Airway epithelial cell (primary cell): ENCODE results near the gene SYN1. TPM values are rescaled to one million over a fixed set of nuclear protein-coding genes. Genes with fewer than 3 reads are reported as not detected.

Experiments
- total RNA-seq: library from RNA; depleted of rRNA; stranded (reverse); fragments of >200 nt; gene quantifications from 2 replicates; pipeline ENCODE4 v1.2.3, GENCODE V29; 2015

Gene SYN1
- 0.33 and 0.63 TPM in 2 replicates for total RNA-seq

DNA sequence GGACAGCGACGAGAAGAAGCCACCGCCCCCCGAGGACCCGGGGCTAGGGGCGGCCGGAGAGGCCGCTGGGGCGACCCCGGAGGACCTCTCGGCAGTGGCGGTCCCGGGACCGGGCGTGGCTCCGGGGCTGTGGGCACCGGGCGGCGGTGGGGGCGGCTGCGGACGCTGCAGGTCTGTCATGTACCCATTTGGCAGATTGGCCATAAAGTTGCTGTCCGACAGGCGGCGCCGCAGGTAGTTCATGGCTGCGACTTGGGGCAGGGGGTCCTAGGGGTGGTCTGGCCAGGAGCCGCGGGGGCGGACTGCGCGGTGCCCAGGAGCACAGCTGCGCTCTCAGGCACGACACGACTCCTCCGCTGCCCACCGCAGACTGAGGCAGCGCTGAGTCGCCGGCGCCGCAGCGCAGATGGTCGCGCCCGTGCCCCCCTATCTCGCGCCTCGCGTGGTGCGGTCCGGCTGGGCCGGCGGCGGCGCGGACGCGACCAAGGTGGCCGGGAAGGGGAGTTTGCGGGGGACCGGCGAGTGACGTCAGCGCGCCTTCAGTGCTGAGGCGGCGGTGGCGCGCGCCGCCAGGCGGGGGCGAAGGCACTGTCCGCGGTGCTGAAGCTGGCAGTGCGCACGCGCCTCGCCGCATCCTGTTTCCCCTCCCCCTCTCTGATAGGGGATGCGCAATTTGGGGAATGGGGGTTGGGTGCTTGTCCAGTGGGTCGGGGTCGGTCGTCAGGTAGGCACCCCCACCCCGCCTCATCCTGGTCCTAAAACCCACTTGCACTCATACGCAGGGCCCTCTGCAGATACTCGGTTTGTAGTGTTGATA lies at the start of gene SYN1:
TSS of gene SYN1 (minus strand) at position 372 of the 817 bp plus-strand sequence. CDS start at position 243, 129 bp downstream.

DNA sequence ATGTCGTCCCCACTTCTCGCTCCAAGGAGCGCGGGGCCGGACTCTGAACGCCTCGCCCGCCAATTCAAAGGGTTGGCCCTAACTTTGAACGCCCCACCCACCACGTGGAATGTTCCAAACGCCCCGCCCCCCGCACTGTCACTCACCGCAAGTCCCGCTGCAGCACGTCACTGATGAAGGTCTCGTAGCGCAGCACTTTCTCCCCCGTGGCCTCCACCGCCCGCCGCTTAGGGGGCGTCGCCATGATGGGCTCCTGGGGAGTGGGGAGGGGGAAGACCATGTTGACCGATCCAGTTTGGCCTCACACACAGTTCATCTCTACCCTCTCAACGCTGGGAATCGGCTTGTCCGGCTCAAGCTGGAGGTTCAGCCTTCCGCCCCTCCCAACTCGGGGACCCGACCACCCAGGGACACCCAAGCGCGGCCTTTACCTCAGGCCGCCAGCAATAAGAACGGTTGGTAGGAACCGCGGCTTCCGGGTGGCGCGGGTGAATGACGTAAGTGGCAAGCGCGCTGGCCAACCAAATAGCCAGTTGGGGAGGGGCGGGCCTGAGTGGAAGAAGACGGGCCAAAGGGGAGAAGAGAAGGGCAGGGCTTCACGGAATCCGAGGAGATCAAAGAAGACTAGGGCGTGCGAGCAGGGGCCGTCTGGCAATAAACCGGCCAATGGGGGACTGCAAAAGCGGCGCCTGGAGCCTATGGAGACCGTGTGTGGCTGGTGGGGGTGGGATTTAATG lies 39.2 kb upstream of the SYN1 start, which contains the start of gene UXT:
TSS of gene UXT (minus strand) at position 497 of the 737 bp plus-strand sequence. CDS start at position 244, 253 bp downstream.

DNA sequence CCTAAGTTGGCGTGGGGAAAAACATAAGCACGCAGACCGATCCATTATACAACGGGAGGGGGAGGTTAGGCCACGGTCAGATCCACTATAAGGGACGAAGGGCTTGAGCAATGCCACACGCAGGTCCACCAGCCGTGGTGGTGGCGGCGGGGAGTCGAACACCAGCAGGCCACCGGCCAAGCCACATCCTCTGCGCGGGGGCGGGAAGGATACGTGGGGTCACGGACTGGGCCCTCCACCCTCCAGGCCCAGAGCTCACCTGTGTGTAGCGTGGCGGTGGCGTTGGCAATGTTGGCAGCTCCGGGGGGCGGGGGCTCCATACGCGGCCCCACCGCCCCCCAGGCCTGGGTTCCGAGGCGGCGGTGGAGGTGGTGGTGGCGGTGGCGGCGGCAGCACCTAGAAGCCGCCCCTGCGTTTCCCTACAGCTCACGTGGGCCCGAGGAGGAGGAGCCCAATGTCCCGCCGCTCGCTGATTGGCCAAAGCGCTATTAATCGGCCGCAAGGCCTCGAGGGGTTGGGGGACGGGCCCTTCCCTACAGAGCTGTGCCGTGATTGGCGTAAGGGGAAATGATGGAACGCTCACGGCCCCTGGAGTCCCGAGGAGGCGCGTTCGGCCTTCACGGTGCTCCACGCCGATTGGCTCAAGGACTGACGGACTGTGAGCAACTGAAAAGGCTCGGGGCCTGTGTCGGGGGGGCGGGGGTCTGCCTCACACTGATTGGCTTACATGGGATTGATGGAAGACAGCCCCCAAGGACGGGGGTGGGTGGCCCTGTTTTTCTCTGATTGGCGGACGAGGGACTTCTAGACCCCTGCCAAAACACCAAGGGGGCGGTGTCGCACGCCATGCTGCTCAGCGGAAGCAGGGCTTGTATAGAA lies 30.7 kb upstream of the SYN1 start, which contains the start of gene ELK1:
TSS of gene ELK1 (minus strand) at position 400 of the 879 bp plus-strand sequence. CDS start 9,122 bp downstream, outside the sequence.

DNA sequence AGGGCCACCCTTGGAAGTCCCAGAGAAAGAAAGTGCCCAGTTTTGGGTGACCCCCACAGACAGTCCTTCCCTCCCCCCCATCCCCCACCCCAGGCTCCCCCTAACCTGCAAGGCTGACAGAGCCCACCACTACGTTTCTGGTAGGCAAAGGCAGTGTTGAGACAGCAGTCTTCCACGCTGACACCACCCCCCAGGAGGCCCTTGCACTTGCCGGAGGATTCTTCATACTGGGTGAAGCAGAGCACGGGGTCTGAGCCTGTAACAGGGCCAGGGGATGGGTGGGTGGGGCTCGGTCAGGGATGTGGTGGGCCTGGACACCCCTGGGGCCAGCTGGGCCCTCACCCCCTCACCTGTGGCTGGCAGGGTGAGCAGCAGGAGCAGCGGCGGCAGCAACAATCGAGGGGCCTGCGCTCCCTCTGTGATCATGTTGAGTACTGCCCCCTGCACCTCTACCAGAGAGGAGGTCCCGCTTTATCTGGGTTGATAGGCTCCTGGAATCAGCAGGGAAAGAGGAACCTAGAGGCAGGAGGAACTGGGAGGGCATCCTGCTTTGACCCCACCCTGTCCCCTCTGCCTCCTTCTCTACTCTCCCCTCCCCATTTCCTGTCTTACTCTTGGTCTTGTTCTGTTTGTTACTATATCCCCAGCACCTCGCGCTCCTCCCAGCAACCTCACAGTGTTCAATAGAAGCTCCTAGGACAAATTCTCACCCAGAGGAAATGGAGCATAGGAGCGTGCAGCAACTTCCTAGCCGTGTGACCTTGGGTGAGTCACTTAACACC lies 10.0 kb upstream of the SYN1 start, which contains the start of gene CFP:
TSS of gene CFP (minus strand) at position 512 of the 782 bp plus-strand sequence. CDS start at position 426, 86 bp downstream.

DNA sequence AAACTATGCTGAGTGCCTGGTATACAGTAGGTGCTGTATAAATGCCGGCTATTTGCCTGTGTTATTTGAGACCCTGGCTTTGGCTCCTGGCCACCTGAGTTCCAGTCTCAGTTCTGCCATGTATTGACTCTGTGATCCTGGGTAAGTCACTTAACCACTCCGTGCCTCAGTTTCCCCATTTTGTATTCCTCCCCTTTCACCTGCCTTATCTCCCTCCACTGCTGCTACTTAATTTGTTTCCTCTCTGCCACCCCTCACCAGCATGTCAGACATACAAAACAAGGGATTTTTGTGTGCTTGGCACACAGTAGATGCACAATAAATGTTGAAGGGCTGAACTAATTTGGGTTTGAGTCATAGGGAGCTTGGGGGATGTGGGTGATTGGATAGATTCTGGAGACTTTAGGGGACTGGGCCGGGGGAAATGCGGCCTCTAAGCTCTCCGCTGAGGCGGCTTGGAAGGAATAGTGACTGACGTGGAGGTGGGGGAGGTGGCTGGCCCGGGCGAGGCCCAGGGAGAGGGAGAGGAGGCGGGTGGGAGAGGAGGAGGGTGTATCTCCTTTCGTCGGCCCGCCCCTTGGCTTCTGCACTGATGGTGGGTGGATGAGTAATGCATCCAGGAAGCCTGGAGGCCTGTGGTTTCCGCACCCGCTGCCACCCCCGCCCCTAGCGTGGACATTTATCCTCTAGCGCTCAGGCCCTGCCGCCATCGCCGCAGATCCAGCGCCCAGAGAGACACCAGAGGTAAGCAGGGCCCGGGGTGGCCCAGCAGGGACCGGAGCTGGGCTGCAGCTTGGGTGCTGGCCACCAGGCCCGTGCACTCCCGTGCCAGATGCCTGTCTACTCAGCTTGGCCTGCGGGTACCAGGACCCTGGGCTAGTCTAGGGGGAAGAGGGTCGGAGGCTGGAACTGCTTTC lies 37.7 kb downstream of the SYN1 start, which contains the start of gene TIMP1:
TSS of gene TIMP1 (plus strand) at position 706 of the 917 bp plus-strand sequence. CDS start 980 bp downstream, outside the sequence.

DNA sequence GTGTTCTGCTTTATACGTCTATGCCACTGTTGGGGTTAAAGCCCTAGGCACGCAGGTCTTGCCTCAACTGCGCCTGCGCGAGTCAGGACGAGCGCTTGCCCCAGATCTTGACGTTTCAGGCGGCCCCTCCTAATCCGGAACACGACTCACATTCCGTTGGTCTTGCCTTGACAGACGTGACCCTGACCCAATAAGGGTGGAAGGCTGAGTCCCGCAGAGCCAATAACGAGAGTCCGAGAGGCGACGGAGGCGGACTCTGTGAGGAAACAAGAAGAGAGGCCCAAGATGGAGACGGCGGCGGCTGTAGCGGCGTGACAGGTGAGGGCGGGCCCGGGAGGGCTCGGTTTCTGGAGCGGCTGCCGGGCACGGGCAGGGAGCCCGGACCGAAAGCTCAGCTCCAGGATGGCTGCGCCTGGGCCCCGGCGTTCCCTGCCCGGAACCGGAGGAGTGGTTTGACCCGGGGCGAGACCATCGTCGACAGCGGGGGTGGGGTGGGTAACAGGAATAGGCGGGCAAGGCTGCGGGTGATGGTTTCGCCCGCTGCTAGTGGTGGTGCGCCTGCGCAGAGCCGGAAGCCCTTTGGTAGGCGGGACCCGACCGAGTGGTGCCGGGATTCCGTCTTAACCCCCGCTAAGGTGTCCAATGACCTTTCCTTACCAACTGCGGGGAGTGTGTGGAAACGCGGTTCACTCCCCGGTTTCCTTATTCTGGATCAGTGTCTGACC lies 58.6 kb downstream of the SYN1 start, which contains the start of gene ARAF:
TSS of gene ARAF (plus strand) at position 272 of the 725 bp plus-strand sequence. CDS start 1,763 bp downstream, outside the sequence.

Other genes starting within 250 kb of the SYN1 start
- 0.14 TPM in 2 replicates for gene ZNF157, start 249.3 kb downstream of the SYN1 start, total RNA-seq
- gene ZNF41, start 136.6 kb downstream of the SYN1 start, total RNA-seq, result 3.9 and 7.4 TPM in 2 replicates
- 32.3 and 36.0 TPM in 2 replicates for gene ARAF, start 58.7 kb downstream of the SYN1 start, total RNA-seq
- 248 and 302 TPM in 2 replicates for gene TIMP1, start 37.4 kb downstream of the SYN1 start, total RNA-seq
- gene CFP, start 10.1 kb upstream of the SYN1 start, total RNA-seq, result 0.21 TPM in 1 of 2 replicates, not detected in the other
- gene ELK1, start 30.7 kb upstream of the SYN1 start, total RNA-seq, result 30.1 and 30.2 TPM in 2 replicates
- gene UXT, start 39.3 kb upstream of the SYN1 start, total RNA-seq, result 102 and 146 TPM in 2 replicates
- gene ZNF81, start 217.0 kb upstream of the SYN1 start, total RNA-seq, result 1.3 and 2.0 TPM in 2 replicates